Upper lobe of left lung (tissue), 6 donors: ENCODE results near the gene SH2D6. TPM values are rescaled to one million over a fixed set of nuclear protein-coding genes. Genes with fewer than 3 reads are reported as not detected.
A peak's percentile ranks its signal among the peaks of the same experiment; 100 is the strongest.

Experiments
- ATAC-seq, 2 donors: fragments of 200-7000 bp; cut with Tn5 transposase; one replicate each; pipeline ENCODE4 v1.9.1; 2022; ENCODE audit warnings: mild to moderate bottlenecking in 2 of 2, moderate library complexity in 2 of 2; ENCODE audit not compliant: low FRiP score in 2 of 2
- DNase-seq, 2 donors: peaks; one replicate each; pipeline ENCODE4 v3.0.0-alpha.2; 2019 to 2020
- H3K27ac ChIP-seq, 4 donors: fragments of 200-600 bp; sonication (generic); one replicate each; pipeline ENCODE4 v1.5.1; 2016 to 2019
- H3K27me3 ChIP-seq, 4 donors: fragments of 200-600 bp; sonication (generic); one replicate each; pipeline ENCODE4 v1.5.1; 2017 to 2019
- H3K36me3 ChIP-seq, 4 donors: fragments of 200-600 bp; sonication (generic); one replicate each; pipeline ENCODE4 v1.5.1; 2016 to 2019
- H3K4me1 ChIP-seq, 4 donors: fragments of 200-600 bp; sonication (generic); one replicate each; pipeline ENCODE4 v1.5.1; 2018 to 2019
- H3K4me3 ChIP-seq, 4 donors: fragments of 200-600 bp; sonication (generic); one replicate each; pipeline ENCODE4 v1.5.1; 2017 to 2019; ENCODE audit warnings: mild to moderate bottlenecking in 2 of 4, moderate library complexity in 1 of 4
- H3K9me3 ChIP-seq, 4 donors: fragments of 200-600 bp; sonication (generic); one replicate each; pipeline ENCODE4 v1.5.1; 2018 to 2019
- EP300 ChIP-seq, 4 donors: sonication (generic); formaldehyde crosslinking; IDR thresholded peaks; one replicate each; pipeline ENCODE4 v1.5.1; 2017; ENCODE audit warnings: antibody characterized with exemption in 4 of 4, control low read depth in 2 of 4
- POLR2A ChIP-seq, 4 donors: fragments of 450-650 bp; IDR thresholded peaks; one replicate each; pipeline ENCODE4 v1.5.1; 2016 to 2017; ENCODE audit warnings: antibody characterized with exemption in 4 of 4, mild to moderate bottlenecking in 2 of 4
- POLR2AphosphoS5 ChIP-seq, 2 donors: sonication (generic); formaldehyde crosslinking; IDR thresholded peaks; one replicate each; pipeline ENCODE4 v1.5.1; 2017; ENCODE audit warnings: antibody characterized with exemption in 2 of 2
- WGBS, 2 donors: methylation state at CpG; one replicate each; pipeline ENCODE4 v1.1.5; 2017 to 2018; 5-methylcytosine and 5-hydroxymethylcytosine counted together
- total RNA-seq, 6 donors: library from RNA; depleted of rRNA in 4 of 6; stranded (reverse); fragments of >200 nt in 4 of 6; gene quantifications; one replicate each; pipeline versions ENCODE4 v1.1.0 to v1.2.1, GENCODE V29; 2016 to 2021
- TF ChIP-seq, protein P1 (sequence below), 6 experiments: fragments of 450-650 bp in 4 of 6; fragments of 200-600 bp in 2 of 6; sonication (generic) in 2 of 6; IDR thresholded peaks; one replicate each; pipeline ENCODE4 v1.5.1; 2016 to 2019; ENCODE audit warnings: antibody characterized with exemption in 6 of 6
- donor health status: DM: no; HTN: no; CAD: no; lungs with moderate emphysema.
- donor health status: DM: no; HTN: yes; CAD: no; lungs with severe emphysema.

SH2D6 gene
- total RNA-seq, 6 donors from 2014 or later: 0.51 TPM; not detected in 5

DNA sequence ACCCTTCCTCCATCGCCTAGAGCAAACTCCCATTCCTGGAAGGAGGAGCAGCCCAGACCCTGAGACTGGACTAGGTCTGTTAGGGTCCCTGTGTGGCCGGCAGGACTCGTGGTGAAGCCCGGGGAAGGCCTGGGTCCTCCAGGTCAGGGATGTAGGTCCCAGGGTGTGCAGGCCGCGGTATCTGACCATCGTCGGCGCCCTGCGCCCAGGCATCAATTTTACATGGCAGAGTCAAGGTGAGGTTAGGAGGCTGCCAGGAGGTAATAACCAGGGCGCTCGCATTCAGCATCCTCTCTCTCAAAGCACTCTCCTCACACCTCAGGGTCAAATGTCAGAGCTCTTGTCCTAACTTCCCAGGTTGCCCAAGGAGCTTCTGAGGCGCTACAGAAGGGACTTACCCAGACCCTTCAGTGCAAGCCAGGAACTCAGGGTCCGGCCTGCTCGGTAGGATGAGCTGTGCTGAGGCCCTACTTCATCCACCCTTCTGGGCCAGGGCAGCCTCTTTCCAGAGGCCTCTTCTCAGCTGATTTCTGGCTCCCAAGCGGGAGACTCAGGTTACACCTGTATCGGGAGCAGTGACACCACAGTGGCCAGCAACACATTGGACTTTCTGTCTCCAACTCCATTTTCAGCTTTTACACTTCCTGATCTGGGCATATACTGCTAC lies 628 bp downstream of the SH2D6 start:
- 56 to 57% methylated on average over 11 to 17 of the region's 17 CpGs for WGBS, 2 donors
- H3K9me3 ChIP-seq: no peaks in the 10 kb centered on the region
- ATAC-seq (peak in 1 of 2 donors; percentile 1), DNase-seq (peak in 1 of 2 donors; percentile 79)
- peaks cover 28 to 53% (median 48%) of the 10 kb centered on the region in 4 donors for H3K4me1 ChIP-seq
- H3K27me3 ChIP-seq: no peaks in the 10 kb centered on the region
- no peak for TF ChIP-seq POLR2A (IDR thresholded peaks at IDR 0.05)
- TF ChIP-seq, protein P1, sequence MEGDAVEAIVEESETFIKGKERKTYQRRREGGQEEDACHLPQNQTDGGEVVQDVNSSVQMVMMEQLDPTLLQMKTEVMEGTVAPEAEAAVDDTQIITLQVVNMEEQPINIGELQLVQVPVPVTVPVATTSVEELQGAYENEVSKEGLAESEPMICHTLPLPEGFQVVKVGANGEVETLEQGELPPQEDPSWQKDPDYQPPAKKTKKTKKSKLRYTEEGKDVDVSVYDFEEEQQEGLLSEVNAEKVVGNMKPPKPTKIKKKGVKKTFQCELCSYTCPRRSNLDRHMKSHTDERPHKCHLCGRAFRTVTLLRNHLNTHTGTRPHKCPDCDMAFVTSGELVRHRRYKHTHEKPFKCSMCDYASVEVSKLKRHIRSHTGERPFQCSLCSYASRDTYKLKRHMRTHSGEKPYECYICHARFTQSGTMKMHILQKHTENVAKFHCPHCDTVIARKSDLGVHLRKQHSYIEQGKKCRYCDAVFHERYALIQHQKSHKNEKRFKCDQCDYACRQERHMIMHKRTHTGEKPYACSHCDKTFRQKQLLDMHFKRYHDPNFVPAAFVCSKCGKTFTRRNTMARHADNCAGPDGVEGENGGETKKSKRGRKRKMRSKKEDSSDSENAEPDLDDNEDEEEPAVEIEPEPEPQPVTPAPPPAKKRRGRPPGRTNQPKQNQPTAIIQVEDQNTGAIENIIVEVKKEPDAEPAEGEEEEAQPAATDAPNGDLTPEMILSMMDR (IDR thresholded peaks at IDR 0.05): no peak
- no peak for TF ChIP-seq EP300 (IDR thresholded peaks at IDR 0.05)
- TF ChIP-seq POLR2AphosphoS5 (IDR thresholded peaks at IDR 0.05): no peak
- no peaks in the 10 kb centered on the region for H3K36me3 ChIP-seq
- H3K27ac ChIP-seq: peak overlapping the region; percentile 88 to 99 (median 98)
- H3K4me3 ChIP-seq: peak overlapping the region; percentile 55 to 82 (median 70)

DNA sequence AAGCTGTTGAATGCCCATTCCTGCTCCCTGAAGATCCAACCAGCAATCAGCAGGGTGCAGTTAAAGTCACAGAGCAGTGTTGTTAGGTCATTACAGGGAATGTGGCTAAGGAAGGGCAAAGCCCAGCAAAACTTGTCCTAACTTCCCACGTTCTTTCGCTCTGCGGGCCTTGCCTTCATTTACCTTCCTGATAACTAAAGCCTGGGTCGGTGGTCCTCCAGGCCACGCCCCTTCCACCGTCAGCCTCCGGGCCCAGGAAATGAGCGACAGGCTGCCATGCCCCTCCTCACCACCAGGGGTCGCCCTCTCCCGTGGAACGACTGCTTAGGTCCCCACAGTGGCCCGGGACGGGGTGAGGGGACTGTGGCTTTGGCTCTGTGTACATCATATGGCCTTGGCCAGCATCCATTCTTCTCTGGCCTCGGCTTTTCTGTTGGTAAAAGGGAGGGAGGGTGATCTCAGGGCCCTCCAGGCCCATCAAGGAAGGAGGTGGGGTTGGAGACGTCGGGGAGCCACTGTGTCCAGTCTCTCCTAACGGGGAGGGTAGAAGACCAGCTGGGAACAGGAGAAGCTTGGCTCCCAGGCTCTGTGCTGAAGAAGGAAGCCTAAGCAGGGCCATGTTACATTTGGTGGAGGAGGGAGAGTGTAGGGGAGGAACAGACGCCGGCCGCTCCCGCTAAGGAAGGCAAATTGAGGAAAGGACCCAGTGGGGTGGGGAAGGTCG lies 2.2 kb downstream of the SH2D6 start:
- Histone ChIP-seq H3K27me3 (no peaks in the 10 kb centered on the region), H3K4me1 (peaks cover 28 to 44% (median 40%) of the 10 kb centered on the region in 4 donors), H3K36me3 (no peaks in the 10 kb centered on the region), H3K27ac (peak overlapping the region; percentile 77 to 99 (median 98)), H3K4me3 (peak overlapping the region in 2 of 4 donors; percentile 2 to 12), H3K9me3 (no peaks in the 10 kb centered on the region)
- TF ChIP-seq EP300 (IDR thresholded peaks at IDR 0.05) (no peak), POLR2A (IDR thresholded peaks at IDR 0.05) (peak in 1 of 4 donors; percentile 25), POLR2AphosphoS5 (IDR thresholded peaks at IDR 0.05) (peak; percentile 33 to 77)
- TF ChIP-seq, protein P1 (IDR thresholded peaks at IDR 0.05): peak; percentile 99 to 100 (median 100)
- DNase-seq: peak; percentile 94 to 95
- peak; percentile 91 to 96 for ATAC-seq
- WGBS, 2 donors: 20 to 23% methylated on average over 21 to 22 of the region's 22 CpGs

DNA sequence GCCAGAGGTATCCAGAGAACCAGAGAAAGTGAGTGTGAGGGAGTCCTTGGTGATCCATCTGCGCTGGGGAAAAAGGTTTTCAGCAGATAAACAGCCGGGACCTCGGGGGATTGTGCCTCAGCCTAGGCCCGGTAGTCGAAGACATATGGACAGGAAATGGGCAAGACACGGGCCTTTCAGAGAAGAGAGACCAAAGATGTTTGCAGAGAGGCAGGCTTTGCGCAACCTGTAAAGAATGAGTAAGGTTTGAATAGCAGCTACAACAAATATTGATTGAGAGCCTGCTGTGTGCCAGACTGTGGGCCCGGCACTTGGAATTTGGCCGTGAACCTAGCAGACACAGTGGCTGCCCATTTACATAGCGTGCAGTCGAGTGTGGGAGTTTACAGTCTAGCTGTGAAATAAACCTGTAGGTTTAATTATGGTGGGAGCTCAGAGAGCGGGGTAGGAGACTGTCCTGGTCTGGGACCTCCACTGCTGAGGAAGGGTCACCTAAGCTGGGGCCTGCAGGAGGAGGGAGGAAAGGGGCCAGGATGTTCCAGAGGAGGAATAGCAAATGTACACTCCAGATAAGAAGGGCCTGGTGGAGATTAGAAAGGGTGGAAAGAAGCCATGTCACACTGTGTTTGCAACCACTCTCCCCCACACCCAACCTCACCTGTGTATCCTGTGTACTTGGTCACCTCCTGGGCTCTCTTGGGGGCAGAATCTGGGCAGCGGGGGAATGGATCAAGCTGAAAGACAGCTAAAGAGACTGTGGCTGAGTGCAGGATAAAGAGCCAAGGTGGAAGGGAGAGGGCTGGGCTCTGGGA lies 3.0 kb downstream of the SH2D6 start:
- H3K9me3 ChIP-seq: no peaks in the 10 kb centered on the region
- peaks cover 28 to 41% (median 35%) of the 10 kb centered on the region in 4 donors for H3K4me1 ChIP-seq
- H3K27me3 ChIP-seq: no peaks in the 10 kb centered on the region
- 46 to 57% methylated on average over 13 of the region's 13 CpGs for WGBS, 2 donors
- H3K27ac ChIP-seq: peak overlapping the region; percentile 77 to 99 (median 98)
- ATAC-seq (peak; percentile 7 to 79), DNase-seq (peak in 1 of 2 donors; percentile 84)
- H3K36me3 ChIP-seq: no peaks in the 10 kb centered on the region
- peak overlapping the region in 2 of 4 donors; percentile 2 to 12 for H3K4me3 ChIP-seq
- TF ChIP-seq EP300 (IDR thresholded peaks at IDR 0.05) (no peak), POLR2A (IDR thresholded peaks at IDR 0.05) (no peak), POLR2AphosphoS5 (IDR thresholded peaks at IDR 0.05) (no peak)
- TF ChIP-seq, protein P1 (IDR thresholded peaks at IDR 0.05): no peak

DNA sequence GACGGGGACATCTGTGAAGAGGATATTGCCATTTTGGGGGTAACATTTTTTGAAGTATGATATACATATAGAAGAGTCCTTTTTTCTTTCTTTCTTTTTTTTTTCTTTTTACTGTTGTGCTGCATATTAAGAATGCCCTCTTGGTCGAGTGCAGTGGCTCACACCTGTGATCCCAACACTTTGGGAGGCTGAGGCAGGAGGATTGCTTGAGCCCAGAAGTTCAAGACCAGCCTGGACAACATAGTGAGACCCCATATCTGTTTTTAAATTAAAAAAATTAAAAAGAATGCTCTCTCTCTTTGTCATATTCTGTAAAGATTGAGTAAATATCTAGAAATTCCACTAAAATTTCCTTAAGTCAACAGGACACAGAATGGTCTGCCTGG lies 3.6 kb downstream of the SH2D6 start:
- no peaks in the 10 kb centered on the region for H3K36me3 ChIP-seq
- no peaks in the 10 kb centered on the region for H3K27me3 ChIP-seq
- ATAC-seq: no peak
- 83 to 85% methylated on average over 2 of the region's 2 CpGs for WGBS, 2 donors
- no peak overlapping the region for H3K4me3 ChIP-seq
- TF ChIP-seq POLR2AphosphoS5 (IDR thresholded peaks at IDR 0.05) (no peak), POLR2A (IDR thresholded peaks at IDR 0.05) (no peak), EP300 (IDR thresholded peaks at IDR 0.05) (no peak)
- TF ChIP-seq, protein P1 (IDR thresholded peaks at IDR 0.05): no peak
- H3K4me1 ChIP-seq: peaks cover 28 to 41% (median 35%) of the 10 kb centered on the region in 4 donors
- H3K9me3 ChIP-seq: no peaks in the 10 kb centered on the region
- H3K27ac ChIP-seq: peak overlapping the region; percentile 39 to 99 (median 98)
- no peak for DNase-seq
